Choroid plexus epithelial cell (primary cell): Measurements from ENCODE around the gene BRAF.

Source experiments
- DNase-seq: peaks from one replicate; pipeline ENCODE4 v3.0.0-alpha.2; 2010; ENCODE audit warnings: low read depth
- H3K4me3 ChIP-seq: 2 replicates; pipeline ENCODE4 v1.5.1; 2011; ENCODE audit warnings: low read depth, mild to moderate bottlenecking, control low read depth, low read length, moderate library complexity
- TF ChIP-seq, protein P1 (sequence below): conservative IDR thresholded peaks from 2 replicates; pipeline ENCODE4 v1.5.1; 2011; ENCODE audit warnings: low read depth, mild to moderate bottlenecking, control low read depth, inconsistent platforms, low read length, moderate library complexity

BRAF gene

DNA sequence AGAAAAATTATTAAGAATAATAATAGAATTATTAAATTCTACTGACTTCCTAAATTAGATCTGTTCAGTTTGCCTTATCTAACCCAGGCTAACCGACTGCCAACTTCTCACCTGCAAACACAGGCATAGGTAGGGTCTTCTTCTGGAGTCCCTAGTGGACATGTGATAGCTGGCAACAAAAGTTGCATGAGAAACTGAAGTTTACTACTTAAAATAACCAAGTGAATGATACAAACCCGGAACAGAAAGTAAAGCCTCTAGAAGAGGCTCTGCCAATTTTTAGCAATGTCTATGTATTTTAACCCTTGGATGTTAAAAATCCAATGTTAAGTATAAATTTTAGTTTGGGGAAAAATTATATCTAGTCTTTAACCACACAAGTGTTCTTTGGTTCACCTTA lies 190.6 kb downstream of the BRAF start:
- DNase-seq = no peak
- TF ChIP-seq, protein P1, sequence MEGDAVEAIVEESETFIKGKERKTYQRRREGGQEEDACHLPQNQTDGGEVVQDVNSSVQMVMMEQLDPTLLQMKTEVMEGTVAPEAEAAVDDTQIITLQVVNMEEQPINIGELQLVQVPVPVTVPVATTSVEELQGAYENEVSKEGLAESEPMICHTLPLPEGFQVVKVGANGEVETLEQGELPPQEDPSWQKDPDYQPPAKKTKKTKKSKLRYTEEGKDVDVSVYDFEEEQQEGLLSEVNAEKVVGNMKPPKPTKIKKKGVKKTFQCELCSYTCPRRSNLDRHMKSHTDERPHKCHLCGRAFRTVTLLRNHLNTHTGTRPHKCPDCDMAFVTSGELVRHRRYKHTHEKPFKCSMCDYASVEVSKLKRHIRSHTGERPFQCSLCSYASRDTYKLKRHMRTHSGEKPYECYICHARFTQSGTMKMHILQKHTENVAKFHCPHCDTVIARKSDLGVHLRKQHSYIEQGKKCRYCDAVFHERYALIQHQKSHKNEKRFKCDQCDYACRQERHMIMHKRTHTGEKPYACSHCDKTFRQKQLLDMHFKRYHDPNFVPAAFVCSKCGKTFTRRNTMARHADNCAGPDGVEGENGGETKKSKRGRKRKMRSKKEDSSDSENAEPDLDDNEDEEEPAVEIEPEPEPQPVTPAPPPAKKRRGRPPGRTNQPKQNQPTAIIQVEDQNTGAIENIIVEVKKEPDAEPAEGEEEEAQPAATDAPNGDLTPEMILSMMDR = no peak
- H3K4me3 ChIP-seq = no peak overlapping the region

DNA sequence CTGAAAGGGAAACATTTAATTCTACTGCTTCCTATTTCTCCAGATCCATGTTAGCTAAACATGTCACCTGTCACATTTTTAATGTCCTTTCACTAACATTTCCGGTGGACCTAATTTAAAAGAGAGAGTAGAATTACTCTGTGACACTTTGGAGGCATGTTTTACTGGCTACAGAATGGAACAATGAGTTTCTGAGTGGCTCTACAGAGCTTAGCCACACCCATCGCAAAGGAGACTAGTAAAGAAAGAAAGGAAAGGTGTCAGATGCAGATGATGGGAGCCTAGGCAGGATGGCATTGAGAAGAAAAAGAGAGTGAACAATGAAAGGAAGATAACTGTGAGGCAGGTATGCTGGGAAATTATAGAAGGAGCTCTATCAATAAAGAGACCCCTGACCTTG lies 192.3 kb downstream of the BRAF start:
- no peak for DNase-seq
- no peak overlapping the region for H3K4me3 ChIP-seq
- TF ChIP-seq, protein P1 = no peak

DNA sequence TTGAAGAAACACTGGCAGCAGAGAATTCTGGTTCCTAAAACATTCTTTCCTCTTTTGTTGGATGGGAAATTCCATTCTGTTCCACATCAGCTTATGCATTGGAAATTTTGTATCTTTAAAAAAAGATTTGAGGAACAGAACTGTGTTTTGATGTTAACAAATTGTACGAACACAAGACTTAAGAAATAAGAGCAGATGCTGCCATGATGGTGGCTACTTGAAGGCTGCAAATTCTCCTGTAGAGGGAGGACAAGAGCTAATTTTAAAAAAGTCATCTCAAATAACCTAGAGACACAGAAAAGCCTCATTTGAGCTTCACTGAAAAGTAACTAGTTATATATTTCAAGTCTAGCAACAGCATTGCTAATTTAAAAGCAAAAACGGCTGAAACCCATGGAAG lies 198.4 kb downstream of the BRAF start:
- peak; percentile 73 for DNase-seq
- TF ChIP-seq, protein P1 = peak; percentile 67
- H3K4me3 ChIP-seq = no peak overlapping the region

DNA sequence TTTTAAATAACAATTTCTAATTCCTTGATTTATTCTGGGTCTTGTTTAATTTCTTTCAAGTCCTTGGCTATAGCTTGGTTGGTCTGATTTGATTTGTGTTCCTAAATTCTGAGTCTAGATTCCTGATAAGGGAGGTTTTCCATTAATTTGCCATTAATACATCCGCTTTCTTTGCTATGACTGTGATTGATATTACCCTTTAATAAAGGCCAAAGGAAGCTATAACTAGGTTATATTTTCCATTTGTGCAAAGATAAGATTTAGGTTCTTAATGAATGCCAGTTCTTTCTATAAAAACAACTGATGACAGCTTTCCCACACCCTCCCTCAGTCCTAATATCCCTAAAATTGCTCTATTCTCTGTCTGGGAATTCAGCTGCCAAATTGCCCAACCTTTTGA lies 200.0 kb downstream of the BRAF start:
- no peak for DNase-seq
- TF ChIP-seq, protein P1 = no peak
- H3K4me3 ChIP-seq = no peak overlapping the region

DNA sequence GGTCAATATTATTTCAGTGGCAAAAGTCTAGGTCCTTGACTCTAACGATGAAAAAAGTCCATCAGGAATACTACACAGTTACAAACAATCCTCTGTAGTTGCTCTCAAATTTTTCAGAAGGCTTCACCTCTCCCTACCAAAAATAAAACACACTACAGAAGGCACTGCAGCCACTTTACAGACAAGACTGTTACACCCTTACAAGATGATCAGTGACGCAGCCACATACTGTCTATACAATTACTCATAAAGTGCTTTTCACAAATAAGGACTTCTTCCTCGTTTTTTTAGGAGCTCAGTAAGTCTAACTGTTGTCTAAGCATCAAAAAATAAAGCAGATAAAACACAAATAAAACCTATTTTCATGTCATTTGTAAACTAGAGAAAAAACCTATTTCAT lies 201.2 kb downstream of the BRAF start:
- DNase-seq = no peak
- H3K4me3 ChIP-seq = no peak overlapping the region
- TF ChIP-seq, protein P1 = no peak

DNA sequence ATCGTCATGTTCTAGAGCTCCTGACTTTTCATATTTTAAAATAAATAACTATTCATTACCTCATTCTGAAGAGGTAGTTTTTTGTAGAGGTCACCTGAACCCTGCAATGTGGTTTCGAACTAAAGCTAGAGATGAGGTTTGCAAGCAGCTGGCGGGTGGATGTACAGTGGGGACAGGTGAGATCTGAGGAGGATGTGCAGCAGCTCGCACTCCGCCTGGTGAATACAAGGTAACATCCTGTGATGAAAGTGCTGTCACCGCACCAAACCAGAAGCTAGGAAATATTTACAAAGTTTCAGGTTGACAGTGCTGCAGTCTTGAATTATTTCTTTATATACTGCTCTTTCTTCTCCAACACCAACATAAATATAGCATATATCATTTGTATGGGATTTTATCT lies 201.7 kb downstream of the BRAF start:
- TF ChIP-seq, protein P1 = no peak
- no peak overlapping the region for H3K4me3 ChIP-seq
- no peak for DNase-seq

DNA sequence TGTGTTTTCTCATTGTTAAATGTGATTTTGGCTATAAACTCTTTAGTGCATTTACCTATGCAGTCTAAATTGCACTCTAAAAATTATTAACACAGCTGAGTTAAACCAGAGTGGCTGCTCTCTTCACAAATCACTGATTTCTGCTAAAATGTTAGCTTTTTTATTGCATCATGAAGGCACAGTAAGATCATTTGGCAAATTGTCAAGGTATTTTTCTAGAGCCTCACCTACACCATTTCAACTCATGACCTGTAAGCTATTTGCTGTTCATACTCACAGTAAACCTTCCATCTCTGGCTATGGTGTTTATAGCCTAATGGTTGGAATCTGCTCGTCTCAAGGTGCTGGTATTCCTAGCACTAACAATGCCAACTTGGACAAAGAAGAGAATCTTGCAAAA lies 202.5 kb downstream of the BRAF start:
- H3K4me3 ChIP-seq = no peak overlapping the region
- TF ChIP-seq, protein P1 = no peak
- no peak for DNase-seq
